ENCODE measurements around the gene NXN.

GRCh38 chr17:751269-752001 lies 228.1 kb downstream of the NXN start:
- TF ChIP-seq POLR2A (IDR thresholded peaks at IDR 0.05) (no peak), CTCF (IDR thresholded peaks at IDR 0.05) (no peak)

All from transverse colon (tissue), 3 donors.